ENCODE data around the gene PDE7B. TPM values are rescaled to one million over a fixed set of nuclear protein-coding genes. Genes with fewer than 3 reads are reported as not detected.

Gene PDE7B
- total RNA-seq, 1 donor from 2014 or later: 4.4 TPM

DNA sequence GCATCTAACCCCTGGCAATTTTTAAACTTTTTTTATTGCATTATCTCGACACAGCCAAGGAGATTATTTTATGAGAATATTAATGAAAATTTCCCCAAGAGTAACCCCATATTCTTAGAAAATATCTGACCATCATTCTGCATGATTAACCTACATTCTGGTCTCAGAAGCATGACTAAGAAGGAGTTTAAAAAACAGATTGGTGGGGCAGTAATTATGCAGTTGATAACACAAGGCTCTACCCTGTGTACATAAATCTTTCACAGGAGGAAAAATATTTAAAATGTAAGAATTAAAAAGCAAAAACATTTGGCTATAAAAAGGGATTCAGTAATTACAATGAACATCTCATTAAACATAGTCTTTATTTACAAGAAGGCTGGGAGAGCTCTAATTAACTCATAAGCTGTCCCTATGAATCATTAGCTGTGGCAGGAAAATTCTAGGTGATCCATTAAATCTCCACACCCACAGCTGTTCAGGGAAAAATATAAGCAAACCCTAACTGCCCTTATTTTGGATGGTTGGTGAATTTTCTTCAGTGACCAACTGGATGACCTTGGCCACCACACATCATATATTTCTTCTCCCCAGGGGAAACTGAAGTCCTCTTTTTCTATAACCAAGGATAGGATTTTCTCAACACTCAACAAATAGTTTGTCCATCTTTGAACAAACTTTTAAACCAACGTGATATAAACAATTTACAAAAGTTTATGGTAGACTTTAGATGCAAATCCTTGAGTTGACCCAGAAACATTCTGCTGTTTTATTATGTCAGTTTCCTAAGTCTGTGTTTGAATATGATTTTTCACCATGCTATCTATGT is 59.5 kb downstream of the PDE7B start:
- DNase-seq (ENCODE audit: low spot score): no peak
- intact Hi-C loops (cut with DNase I): no loop called here

- intact Hi-C loops (cut with DNase I): no loop called here
- DNase-seq (ENCODE audit: low spot score): no peak
These were observed 62.3 kb downstream of the PDE7B start for GRCh38 chr6:135913785-135914184.

DNA sequence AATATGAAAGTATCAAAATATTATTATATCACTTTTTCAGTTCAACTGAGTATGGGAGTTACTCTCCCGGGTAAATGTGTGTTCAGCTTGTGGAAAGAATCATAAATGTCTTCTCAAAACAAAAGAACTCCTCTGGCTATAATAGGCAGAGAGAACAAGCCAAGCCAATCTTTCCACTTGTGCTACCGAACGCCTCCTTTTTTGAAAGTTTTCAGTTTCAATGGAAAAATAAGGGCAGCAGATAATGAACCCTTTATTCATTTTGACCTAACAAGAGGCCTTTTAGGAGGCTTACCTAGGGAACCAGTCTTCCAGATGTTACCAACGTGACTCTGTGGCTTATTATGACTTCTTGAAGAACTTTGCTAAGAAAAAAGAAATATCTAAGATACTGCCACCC is 67.5 kb downstream of the PDE7B start:
- intact Hi-C loops (cut with DNase I): no loop called here
- no peak for DNase-seq (ENCODE audit: low spot score)

DNA sequence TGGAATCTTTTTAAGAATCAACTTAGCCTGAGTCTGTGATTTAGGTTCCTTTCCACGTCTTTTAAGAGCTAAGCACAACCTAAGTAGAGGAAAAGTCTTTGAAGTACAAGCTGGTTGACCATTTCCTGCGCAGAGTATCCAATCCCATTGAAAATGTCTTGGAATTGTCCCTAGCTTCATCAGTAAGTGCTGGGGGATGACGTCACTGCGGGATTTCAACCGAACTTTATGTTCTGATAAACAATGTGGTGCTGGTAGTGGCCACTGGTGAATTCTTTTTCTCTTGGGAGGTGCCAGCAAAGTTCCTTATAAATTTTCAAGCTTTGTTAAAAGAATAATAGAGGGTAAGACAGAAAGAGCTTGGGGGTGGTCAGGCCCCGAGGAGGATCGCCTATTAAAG is 69.2 kb downstream of the PDE7B start:
- intact Hi-C loops (cut with DNase I): no loop called here
- no peak for DNase-seq (ENCODE audit: low spot score)

DNA sequence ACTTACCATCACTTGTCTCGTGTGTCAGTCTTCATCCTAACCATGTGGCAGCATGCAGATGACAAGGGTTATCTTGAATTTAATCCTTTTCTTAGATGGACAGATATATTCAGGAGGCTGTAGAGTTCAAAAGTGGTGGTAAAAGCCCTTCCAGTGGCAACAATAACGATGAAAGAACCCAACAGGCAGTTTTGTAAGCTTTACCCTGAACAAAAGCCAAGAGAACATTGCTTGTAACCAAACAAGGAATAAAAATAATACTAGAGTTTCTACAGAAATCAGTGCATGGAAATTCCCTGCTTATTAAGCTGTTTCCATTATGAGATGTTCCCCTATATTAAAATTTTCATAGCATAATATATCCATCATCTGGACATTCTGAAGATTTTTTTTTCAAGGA is 69.7 kb downstream of the PDE7B start:
- DNase-seq (ENCODE audit: low spot score): no peak
- intact Hi-C loops (cut with DNase I): no loop called here

- DNase-seq (ENCODE audit: low spot score): no peak
- intact Hi-C loops (cut with DNase I): no loop called here
These were observed 70.7 kb downstream of the PDE7B start for GRCh38 chr6:135922174-135922573.

DNA sequence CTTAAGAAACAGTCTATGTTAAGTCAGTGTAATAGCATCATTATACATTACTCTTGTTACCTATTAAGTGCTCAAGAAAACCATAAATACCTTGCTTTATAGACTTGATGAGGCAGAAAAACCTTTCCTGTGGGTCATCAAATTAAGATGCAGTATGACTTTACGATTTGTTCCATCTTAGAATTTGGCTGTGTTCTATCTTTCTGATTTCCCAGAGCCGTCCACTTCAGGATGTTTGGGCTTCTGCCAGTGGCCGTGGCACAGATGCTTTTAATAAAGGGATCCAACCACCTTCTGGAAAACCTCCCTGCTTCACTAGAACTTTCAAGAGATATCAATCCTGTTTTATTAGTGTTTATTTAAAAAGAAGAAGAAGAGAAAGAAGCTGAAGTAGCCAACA is 71.2 kb downstream of the PDE7B start:
- intact Hi-C loops (cut with DNase I): no loop called here

GRCh38 chr6:135932651-135933050 is 81.2 kb downstream of the PDE7B start:
- intact Hi-C loops (cut with DNase I): no loop called here
- no peak for DNase-seq (ENCODE audit: low spot score)

More for the DNA sequence above, 71.2 kb downstream of the PDE7B start:
- DNase-seq (ENCODE audit: low spot score): no peak

GRCh38 chr6:135935941-135936601 is 84.6 kb downstream of the PDE7B start:
- intact Hi-C loops (cut with DNase I): no loop called here
- DNase-seq (ENCODE audit: low spot score): no peak

DNA sequence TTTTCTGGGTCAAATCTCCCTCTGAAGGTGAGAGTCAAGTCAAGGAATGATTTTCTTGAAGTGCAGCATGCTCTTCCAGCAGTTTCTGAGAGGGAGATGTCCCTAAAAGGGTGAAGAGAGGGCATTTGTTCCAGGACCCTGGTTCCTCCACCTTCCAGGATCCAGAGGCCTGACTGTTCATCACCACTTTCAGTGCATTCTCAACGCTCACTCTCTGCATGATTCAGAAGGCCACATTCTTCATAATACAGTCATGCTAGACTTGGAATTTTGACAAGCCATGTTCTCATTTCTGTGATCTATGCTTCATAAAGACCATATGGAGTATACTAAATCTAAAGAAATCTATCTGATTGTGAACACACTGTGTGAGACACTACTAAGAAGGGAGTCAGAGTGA is 85.1 kb downstream of the PDE7B start:
- DNase-seq (ENCODE audit: low spot score): no peak
- intact Hi-C loops (cut with DNase I): no loop called here

GRCh38 chr6:135937106-135937505 is 85.6 kb downstream of the PDE7B start:
- intact Hi-C loops (cut with DNase I): no loop called here
- DNase-seq (ENCODE audit: low spot score): no peak

- intact Hi-C loops (cut with DNase I): no loop called here
- DNase-seq (ENCODE audit: low spot score): no peak
These were observed 87.2 kb downstream of the PDE7B start for GRCh38 chr6:135938576-135939207.

DNA sequence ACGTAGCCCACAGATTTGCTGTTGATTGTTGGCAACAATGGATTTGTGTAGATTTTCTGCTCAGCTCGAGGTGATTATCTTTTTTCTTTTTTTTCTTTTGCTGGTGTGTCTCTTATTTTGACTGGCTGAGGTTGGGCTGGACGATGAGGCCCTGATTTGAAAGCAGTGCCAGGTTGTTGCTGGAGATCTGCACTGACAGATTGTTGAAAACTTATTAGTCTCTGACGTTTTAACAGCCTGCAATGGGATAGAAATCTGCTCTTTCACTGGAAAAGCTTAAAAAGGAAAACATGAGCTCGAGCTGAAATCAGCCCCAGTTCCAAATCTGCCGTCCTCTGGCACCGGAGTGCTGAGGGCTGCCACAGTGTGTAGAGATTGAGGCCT is 87.7 kb downstream of the PDE7B start:
- DNase-seq (ENCODE audit: low spot score): no peak

GRCh38 chr6:135940616-135941167 is 89.2 kb downstream of the PDE7B start:
- no peak for DNase-seq (ENCODE audit: low spot score)
- intact Hi-C loops (cut with DNase I): loop anchor here (2.0 kb wide), 1 partner anchor 16 kb away; no protein-coding TSS in a partner anchor

More for the DNA sequence above, 87.7 kb downstream of the PDE7B start:
- intact Hi-C loops (cut with DNase I): no loop called here

DNA sequence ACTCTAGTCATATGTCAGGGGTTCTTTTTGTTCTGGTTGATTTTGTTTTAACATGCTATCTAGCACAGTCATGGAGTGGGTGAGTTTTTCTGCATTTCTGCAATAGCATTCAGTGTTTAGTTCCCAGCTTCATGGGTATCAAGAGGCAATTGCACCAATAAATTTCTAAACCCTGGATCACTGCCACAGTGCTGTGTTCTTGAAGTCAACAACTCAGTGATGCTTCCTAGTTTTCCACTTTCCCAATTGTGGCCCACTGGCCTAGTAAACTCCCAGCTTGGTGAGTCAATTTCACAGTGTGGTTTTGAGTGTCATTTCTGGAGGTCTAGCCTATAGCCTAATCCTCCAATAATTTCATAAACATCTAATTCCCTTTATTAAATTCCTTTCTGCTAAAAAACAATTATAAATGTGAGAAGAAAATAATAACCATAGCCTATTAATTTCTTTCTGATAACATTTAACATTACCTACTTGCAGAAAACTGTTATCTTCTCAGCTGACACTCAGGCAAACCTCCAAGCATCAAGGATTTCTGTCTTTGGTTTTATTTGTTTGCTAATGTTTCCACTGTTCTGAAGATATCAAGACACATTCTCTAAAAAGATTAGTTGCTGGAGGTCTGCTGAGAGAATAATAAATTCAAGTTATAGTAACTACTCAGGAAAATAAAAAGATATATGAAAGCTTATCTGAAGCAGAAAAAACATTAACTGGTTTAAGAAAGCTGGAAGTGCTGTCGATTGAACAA is 89.9 kb downstream of the PDE7B start:
- intact Hi-C loops (cut with DNase I): loop anchor here (2.0 kb wide), 1 partner anchor 15 kb away; no protein-coding TSS in a partner anchor
- no peak for DNase-seq (ENCODE audit: low spot score)

DNA sequence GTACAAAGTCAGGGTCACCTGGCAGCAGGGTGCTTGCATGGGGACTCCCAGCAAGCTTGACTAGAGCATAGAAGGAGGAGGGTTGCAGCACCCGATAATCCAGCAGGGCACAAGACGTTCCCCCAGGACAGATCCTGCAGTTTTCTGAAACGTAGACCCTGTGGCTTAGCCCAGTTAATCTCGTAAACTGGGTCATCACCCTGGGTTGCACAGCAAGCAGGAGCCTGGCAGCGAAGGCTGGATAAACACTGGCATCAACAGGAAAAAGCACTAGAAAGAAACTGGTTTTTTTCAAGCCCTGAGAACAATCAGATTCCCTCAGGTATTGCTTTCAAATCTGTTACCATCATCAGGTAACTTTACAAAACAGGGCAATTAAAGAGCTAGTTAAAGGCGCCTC is 92.6 kb downstream of the PDE7B start:
- no peak for DNase-seq (ENCODE audit: low spot score)
- intact Hi-C loops (cut with DNase I): no loop called here

- DNase-seq (ENCODE audit: low spot score): no peak
- intact Hi-C loops (cut with DNase I): no loop called here
These were observed 95.2 kb downstream of the PDE7B start for GRCh38 chr6:135946674-135947073.

DNA sequence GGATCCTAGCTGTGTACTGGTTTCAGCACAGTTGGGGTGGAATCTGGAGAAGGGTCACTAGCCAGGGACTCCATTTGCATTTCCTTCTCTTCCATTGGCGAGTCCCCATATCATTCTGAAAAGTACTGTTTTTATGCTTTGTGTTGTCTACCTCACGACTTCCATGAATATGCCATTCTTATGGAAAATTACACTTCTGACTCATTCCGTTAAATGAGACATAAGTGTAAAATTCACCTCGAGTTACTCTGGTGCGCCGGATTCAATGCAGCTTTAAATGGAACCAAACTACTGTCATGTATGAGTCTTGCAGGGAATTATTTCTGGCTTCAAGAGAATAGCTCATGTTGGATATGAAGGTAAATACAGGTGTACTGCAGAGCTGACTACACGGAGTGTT is 99.2 kb downstream of the PDE7B start:
- intact Hi-C loops (cut with DNase I): no loop called here

GRCh38 chr6:135951169-135951568 is 99.7 kb downstream of the PDE7B start:
- no peak for DNase-seq (ENCODE audit: low spot score)
- intact Hi-C loops (cut with DNase I): no loop called here

More for the DNA sequence above, 99.2 kb downstream of the PDE7B start:
- DNase-seq (ENCODE audit: low spot score): no peak

GRCh38 chr6:135953818-135954217 is 102.3 kb downstream of the PDE7B start:
- DNase-seq (ENCODE audit: low spot score): no peak
- intact Hi-C loops (cut with DNase I): no loop called here
